ENCODE measurements around the gene PLOD3.

The PLOD3 gene

GRCh38 chr7:101164071-101164840 is 53.1 kb downstream of the PLOD3 start:
- DNase-seq, result peak; percentile 11

DNA sequence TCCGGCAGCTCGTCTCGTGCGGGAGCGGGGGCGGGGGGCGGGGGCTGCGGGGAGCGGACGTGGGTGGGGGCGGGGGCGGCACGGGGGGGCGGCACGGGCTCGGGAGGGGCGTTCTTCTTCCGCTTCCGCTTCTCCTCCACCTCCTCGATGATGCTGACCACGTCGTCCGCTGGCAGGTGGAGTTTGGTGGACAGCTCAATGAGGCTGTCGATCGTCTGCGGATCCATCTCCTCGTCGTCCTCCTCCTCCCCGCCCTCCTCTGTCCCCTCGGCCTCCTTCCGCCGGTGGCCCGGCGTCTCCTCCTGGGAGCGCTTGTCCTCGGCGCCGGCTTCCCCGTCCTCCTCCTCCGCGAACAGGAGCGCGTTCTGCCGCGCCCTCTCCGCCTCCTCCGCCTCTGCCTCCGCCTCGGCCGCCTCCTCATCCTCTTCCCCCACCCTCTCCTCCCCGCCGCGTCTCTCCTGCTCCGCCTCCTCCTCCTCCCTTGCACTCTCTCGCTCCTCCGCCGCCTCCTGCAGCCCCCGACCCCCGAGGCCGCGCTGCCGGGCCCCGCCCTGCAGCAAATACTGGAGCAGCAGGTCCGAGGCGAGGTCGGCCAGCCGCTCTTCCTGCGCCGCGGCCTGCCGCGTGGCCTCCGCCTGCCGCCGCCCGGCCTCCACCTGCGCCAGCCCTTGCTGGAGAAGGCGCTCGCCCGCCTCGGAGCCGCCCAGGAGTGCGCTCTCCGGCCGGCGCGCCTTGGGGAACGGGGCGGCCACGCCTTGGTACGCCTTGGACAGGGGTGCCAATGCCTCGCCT is 53.9 kb downstream of the PLOD3 start:
- DNase-seq, result no peak

DNA sequence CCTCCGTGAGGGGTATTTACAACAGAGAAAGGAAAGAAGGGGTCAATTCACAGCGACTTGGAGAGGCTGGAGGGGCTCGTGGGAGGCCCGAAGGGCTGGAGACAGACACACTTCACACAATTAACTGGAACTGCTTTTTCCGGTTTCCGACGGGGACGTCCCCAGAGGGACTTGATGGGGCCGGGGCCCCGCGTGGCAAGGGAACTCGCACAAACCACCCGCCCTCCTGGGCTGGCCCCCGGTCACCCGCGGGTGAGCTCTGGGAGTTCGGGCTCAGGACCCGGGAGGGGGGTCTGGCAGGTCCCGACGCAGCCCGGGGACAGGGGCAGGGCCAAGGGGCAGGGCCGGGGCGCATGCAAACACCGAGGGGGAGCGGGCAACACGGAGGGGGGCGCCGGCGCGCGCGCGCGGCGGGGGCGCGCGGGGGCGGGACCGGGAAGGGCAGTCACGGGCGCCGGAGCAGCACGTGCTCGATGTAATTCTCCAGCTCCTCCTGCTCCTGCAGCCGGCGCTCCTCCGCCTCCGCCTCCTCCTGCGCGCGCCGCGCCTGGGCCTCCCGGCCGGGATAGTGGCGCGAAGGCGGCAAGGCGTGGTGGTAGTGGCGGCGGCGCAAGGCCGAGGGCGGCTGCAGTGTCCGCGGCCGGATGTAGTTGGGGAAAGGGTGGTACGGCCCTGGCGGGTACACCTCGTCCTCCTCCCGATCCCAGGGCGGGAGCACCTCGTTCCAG is 54.7 kb downstream of the PLOD3 start:
- peak; percentile 18 for DNase-seq

DNA sequence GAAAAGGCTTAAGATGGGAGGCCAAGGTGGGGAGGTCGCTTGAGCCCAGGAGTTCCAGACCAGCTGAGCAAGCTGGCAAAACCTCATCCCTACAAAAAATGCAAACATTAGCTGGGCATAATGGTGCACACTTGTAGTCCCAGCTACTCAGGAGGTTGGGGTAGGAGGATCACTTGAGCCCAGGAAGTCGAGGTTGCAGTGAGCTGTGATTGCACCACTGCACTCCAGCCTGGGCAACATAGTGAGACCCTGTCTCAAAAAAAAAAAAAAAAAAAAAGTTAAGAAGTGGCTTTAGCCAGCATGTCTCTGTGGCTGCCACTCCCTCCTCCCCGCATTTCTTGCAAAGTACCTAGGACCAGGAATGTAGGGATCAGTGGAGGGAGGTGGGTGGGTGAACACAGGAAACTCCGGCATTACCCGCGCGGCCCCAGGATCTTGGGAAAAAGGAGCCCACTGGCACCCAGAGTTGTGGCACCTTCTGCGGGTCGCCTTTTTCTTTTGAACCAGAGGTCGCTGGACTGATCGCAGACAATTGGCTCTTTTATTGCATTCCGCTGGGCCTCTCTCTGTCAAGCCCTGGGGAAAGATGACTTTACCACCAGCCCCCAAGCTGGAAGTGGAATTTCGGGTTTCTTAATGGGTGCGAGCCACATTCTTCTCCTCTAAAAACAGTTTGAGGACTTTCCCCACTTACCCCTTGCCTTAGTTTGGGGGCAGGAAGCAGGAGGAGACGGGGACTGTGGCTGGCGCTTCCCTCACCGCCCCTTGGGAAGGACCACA is 55.5 kb downstream of the PLOD3 start:
- DNase-seq, result no peak

DNA sequence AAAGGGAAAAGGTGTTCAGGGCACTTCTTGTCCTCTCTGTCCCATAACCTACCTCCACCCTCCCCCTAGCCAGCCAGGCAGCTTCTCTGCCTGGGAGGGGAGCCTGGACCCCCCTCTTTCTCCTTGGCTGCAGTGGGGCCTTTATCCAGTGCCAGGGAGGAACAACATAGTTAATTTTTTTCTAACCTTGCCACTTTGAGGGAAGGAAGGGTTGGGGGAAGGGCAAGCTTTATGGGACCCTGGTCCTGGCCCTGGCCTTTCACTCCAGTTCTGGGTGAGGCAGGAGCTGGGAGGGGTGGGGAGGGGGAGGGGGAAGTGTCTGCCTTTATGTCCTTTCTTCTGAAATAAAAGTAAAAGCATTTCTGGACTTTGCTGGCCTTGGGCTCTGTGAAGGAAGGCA is 56.5 kb downstream of the PLOD3 start:
- DNase-seq, result no peak

DNA sequence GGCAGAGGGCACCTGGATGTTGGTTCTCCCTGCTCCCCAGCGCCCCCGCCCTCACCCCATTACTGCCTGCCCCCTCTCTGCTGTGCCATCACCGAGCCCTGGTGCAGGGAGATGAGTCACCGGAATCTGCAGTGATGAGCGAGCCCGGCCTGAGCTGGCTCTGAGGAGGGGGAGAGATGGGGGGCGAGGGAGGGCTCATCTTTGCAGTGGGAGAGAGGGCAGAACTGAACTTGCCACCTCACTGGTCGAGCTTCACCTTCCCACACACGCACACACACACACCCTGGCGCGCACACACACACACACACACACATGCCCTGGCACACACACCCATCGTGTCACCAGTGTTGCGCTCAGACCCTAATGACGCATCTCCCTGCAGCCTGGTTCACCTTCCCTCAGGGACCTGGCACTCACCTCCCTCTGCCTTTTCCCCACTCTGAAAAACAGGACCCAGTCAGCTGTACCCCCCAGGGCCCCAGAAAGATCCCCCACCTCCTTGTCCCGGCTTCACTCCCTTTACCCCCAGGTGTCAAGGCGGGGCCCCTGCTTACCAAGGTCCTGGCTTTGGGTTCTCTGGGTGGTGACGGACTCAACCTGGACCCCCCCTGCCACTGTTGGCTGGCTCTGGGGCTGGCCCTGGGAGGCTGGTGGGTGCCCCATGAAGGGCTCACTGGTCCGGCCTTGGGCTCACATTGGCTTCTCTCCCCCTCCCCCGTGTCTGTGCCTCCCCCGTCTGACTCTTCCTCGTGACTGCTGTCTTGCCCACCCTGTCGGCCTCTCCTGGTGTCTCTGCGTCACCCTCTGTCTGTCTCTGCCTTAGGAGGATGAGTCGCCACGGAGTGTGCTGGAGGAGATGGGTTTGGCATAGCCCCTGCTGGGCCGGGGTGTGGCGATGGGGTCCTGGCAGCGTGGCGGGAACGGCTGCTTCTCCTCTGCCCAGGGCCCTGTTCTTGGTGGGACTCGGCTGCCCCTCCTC is 57.4 kb downstream of the PLOD3 start:
- DNase-seq, result peak; percentile 16

- no peak for DNase-seq
Observed at GRCh38 chr7:101156866-101157589, 60.4 kb downstream of the PLOD3 start.

DNA sequence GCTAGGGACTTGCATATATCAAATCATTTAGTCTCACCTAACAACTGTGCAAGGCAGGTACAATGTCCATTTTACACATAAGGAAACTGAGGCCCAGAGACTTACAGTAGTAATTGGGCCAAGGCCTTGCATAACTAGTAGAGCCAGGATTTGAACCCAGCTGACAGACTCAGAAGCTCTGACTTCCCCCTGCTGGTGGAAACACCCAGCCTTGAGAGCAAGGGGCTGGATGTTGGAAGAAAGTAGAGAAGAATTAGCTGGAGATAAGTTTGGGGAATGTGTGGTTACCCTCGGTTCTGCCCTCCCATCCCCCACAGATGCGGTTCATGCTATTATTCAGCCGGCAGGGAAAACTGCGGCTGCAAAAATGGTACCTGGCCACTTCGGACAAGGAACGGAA is 61.1 kb downstream of the PLOD3 start:
- DNase-seq, result no peak

All from T1000 (cell line).